WTC11 (cell line): Measurements from ENCODE around the gene VKORC1.

Experiments
- ATF1 ChIP-seq: sonication (generic); formaldehyde crosslinking; IDR thresholded peaks from 2 replicates; pipeline ENCODE4 v1.8.1; 2023; ENCODE audit warnings: mild to moderate bottlenecking, moderate library complexity, missing genetic modification reagents
- CTCF ChIP-seq: fragments of 200-600 bp; IDR thresholded peaks from 2 replicates; pipeline ENCODE4 v1.8.0; 2022; ENCODE audit warnings: antibody characterized with exemption
- MLX ChIP-seq: sonication (generic); formaldehyde crosslinking; IDR thresholded peaks from 2 replicates; pipeline ENCODE4 v1.8.1; 2023; ENCODE audit warnings: mild to moderate bottlenecking, missing genetic modification reagents, moderate library complexity
- MXD4 ChIP-seq: fragments of 250-450 bp; sonication (Bioruptor Pico); IDR thresholded peaks from 2 replicates; pipeline ENCODE4 v1.8.0; 2021; ENCODE audit warnings: mild to moderate bottlenecking, moderate library complexity, borderline replicate concordance
- TF ChIP-seq, protein P1 (sequence below): sonication (generic); formaldehyde crosslinking; IDR thresholded peaks from 2 replicates; pipeline ENCODE4 v1.8.1; 2022; ENCODE audit warnings: low read depth, missing genetic modification reagents, borderline replicate concordance

- TF ChIP-seq ATF1 (CRISPR knock-in tag) (no peak), CTCF (no peak), MLX (CRISPR knock-in tag) (no peak), MXD4 (CRISPR knock-in tag) (no peak)
- TF ChIP-seq, protein P1, sequence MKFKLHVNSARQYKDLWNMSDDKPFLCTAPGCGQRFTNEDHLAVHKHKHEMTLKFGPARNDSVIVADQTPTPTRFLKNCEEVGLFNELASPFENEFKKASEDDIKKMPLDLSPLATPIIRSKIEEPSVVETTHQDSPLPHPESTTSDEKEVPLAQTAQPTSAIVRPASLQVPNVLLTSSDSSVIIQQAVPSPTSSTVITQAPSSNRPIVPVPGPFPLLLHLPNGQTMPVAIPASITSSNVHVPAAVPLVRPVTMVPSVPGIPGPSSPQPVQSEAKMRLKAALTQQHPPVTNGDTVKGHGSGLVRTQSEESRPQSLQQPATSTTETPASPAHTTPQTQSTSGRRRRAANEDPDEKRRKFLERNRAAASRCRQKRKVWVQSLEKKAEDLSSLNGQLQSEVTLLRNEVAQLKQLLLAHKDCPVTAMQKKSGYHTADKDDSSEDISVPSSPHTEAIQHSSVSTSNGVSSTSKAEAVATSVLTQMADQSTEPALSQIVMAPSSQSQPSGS (CRISPR knock-in tag): no peak
Measured at GRCh38 chr16:31134625-31135534, 40.3 kb upstream of the VKORC1 start.
